DMS153 treated with DMSO at 0.1 percent for 48 hours (cell line): ENCODE measurements around the gene BMPR1B.

Experiments
- DNase-seq: peaks from one replicate; lab custom pipeline; 2025; ENCODE audit not compliant: unreplicated experiment; lab: John Stamatoyannopoulos, UW

Gene BMPR1B

GRCh38 chr4:94905511-94905910, 147.8 kb downstream of the BMPR1B start:
- no peak for DNase-seq

GRCh38 chr4:94909645-94910044, 151.9 kb downstream of the BMPR1B start:
- DNase-seq = no peak

GRCh38 chr4:94911106-94911505, 153.4 kb downstream of the BMPR1B start:
- DNase-seq = no peak

GRCh38 chr4:94912606-94913005, 154.9 kb downstream of the BMPR1B start:
- no peak for DNase-seq

- DNase-seq = no peak
Observed at GRCh38 chr4:94913316-94913715, 155.6 kb downstream of the BMPR1B start.

- DNase-seq = no peak
Observed at GRCh38 chr4:94917146-94917545, 159.4 kb downstream of the BMPR1B start.

GRCh38 chr4:94918543-94918942, 160.8 kb downstream of the BMPR1B start:
- no peak for DNase-seq

GRCh38 chr4:94920369-94920768, 162.6 kb downstream of the BMPR1B start:
- DNase-seq = no peak

GRCh38 chr4:94924566-94924965, 166.8 kb downstream of the BMPR1B start:
- DNase-seq = no peak

GRCh38 chr4:94925764-94926347, 168.1 kb downstream of the BMPR1B start:
- DNase-seq = no peak

- DNase-seq = no peak
Observed at GRCh38 chr4:94926936-94927335, 169.2 kb downstream of the BMPR1B start.

- no peak for DNase-seq
Observed at GRCh38 chr4:94927696-94928095, 169.9 kb downstream of the BMPR1B start.

- no peak for DNase-seq
Observed at GRCh38 chr4:94929696-94930095, 171.9 kb downstream of the BMPR1B start.

GRCh38 chr4:94931626-94932025, 173.9 kb downstream of the BMPR1B start:
- DNase-seq = no peak

GRCh38 chr4:94932366-94932765, 174.6 kb downstream of the BMPR1B start:
- no peak for DNase-seq

- no peak for DNase-seq
Observed at GRCh38 chr4:94933799-94934198, 176.0 kb downstream of the BMPR1B start.

GRCh38 chr4:94934201-94934600, 176.4 kb downstream of the BMPR1B start:
- no peak for DNase-seq

GRCh38 chr4:94934864-94935263, 177.1 kb downstream of the BMPR1B start:
- DNase-seq = no peak

GRCh38 chr4:94936854-94937253, 179.1 kb downstream of the BMPR1B start:
- DNase-seq = no peak

GRCh38 chr4:94939791-94940519, 182.2 kb downstream of the BMPR1B start:
- DNase-seq = no peak

GRCh38 chr4:94940520-94940908, 182.8 kb downstream of the BMPR1B start:
- DNase-seq = no peak

GRCh38 chr4:94941706-94942105, 184.0 kb downstream of the BMPR1B start:
- no peak for DNase-seq

- no peak for DNase-seq
Observed at GRCh38 chr4:94944726-94945125, 187.0 kb downstream of the BMPR1B start.
